H1 (cell line): ENCODE results near the gene SPTBN1. TPM values are rescaled to one million over a fixed set of nuclear protein-coding genes. Genes with fewer than 3 reads are reported as not detected.

Source experiments
- BACH1 ChIP-seq: IDR thresholded peaks from 2 replicates; pipeline ENCODE4 v1.6.1; 2012; ENCODE audit warnings: low read length, improper control_type of control experiment
- JUND ChIP-seq: IDR thresholded peaks from 2 replicates; pipeline ENCODE4 v1.6.1; 2011; ENCODE audit warnings: mild to moderate bottlenecking, improper control_type of control experiment, low read length
- RBBP5 ChIP-seq: IDR thresholded peaks from 2 replicates; pipeline ENCODE4 v1.7.1; 2012; ENCODE audit warnings: low read depth, mild to moderate bottlenecking, inconsistent platforms, low read length, moderate library complexity, borderline replicate concordance
- TAF1 ChIP-seq: IDR thresholded peaks from 2 replicates; pipeline ENCODE4 v1.6.1; 2011; ENCODE audit warnings: mild to moderate bottlenecking, low read depth, low read length
- TCF12 ChIP-seq: IDR thresholded peaks from 2 replicates; pipeline ENCODE4 v1.6.1; 2011; ENCODE audit warnings: low read depth, mild to moderate bottlenecking, low read length
- polyA plus RNA-seq, 7 experiments: library from polyadenylated mRNA; depleted of rRNA in 3 of 7; stranded (reverse) in 5 of 7; unstranded in 2 of 7; fragments of >200 nt in 5 of 7; fragments of 200-250 nt in 2 of 7; gene quantifications; 1 replicate in 5 of 7; 2 replicates in 1 of 7; 4 replicates in 1 of 7; pipeline versions ENCODE4 v1.2.1 to v1.2.3, GENCODE V29; 2011 to 2013; ENCODE audit warnings: missing spikeins in 2 of 7, mixed read lengths in 2 of 7
- total RNA-seq: library from RNA; stranded (reverse); fragmentation: NEBNext Ultra II Directional; extraction: Animal tissue kit (Norgen Biotek cat#: 25700); gene quantifications from 2 replicates; pipeline ENCODE4 v1.2.1, GENCODE V29; 2021
- TF ChIP-seq, protein P1 (sequence below): fragments of 300-600 bp; sonication (generic); IDR thresholded peaks from 2 replicates; pipeline ENCODE4 v1.7.1; 2012; ENCODE audit warnings: low read length, moderate library complexity, mild to moderate bottlenecking, inconsistent platforms; ENCODE audit not compliant: insufficient replicate concordance

SPTBN1 gene
- total and polyA plus RNA-seq, 2 of the 8 experiments (the other 6 are each of a cell fraction or from before 2014, with no cell fraction given): 31.8 to 180 TPM

DNA sequence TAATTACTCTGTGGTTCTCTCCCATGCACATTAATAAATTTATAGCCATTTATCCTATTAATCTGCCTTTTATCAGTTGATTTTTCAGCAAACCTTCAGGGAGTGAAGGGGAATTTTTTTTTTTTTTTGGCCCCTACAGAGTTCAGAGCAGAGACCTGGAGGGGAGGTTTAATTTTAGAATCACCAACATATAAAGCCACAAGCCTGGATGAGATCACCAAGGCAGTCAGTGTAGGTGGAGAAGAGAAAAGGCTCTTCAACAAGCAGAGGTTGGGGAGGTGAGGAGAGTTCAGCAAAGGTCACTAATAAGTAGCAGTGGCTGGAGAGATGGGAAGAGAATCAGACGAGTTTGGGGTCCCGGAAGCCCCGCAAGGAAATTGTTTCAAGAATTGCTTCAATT lies 48.4 kb upstream of the SPTBN1 start (continued):
- TF ChIP-seq, protein P1, sequence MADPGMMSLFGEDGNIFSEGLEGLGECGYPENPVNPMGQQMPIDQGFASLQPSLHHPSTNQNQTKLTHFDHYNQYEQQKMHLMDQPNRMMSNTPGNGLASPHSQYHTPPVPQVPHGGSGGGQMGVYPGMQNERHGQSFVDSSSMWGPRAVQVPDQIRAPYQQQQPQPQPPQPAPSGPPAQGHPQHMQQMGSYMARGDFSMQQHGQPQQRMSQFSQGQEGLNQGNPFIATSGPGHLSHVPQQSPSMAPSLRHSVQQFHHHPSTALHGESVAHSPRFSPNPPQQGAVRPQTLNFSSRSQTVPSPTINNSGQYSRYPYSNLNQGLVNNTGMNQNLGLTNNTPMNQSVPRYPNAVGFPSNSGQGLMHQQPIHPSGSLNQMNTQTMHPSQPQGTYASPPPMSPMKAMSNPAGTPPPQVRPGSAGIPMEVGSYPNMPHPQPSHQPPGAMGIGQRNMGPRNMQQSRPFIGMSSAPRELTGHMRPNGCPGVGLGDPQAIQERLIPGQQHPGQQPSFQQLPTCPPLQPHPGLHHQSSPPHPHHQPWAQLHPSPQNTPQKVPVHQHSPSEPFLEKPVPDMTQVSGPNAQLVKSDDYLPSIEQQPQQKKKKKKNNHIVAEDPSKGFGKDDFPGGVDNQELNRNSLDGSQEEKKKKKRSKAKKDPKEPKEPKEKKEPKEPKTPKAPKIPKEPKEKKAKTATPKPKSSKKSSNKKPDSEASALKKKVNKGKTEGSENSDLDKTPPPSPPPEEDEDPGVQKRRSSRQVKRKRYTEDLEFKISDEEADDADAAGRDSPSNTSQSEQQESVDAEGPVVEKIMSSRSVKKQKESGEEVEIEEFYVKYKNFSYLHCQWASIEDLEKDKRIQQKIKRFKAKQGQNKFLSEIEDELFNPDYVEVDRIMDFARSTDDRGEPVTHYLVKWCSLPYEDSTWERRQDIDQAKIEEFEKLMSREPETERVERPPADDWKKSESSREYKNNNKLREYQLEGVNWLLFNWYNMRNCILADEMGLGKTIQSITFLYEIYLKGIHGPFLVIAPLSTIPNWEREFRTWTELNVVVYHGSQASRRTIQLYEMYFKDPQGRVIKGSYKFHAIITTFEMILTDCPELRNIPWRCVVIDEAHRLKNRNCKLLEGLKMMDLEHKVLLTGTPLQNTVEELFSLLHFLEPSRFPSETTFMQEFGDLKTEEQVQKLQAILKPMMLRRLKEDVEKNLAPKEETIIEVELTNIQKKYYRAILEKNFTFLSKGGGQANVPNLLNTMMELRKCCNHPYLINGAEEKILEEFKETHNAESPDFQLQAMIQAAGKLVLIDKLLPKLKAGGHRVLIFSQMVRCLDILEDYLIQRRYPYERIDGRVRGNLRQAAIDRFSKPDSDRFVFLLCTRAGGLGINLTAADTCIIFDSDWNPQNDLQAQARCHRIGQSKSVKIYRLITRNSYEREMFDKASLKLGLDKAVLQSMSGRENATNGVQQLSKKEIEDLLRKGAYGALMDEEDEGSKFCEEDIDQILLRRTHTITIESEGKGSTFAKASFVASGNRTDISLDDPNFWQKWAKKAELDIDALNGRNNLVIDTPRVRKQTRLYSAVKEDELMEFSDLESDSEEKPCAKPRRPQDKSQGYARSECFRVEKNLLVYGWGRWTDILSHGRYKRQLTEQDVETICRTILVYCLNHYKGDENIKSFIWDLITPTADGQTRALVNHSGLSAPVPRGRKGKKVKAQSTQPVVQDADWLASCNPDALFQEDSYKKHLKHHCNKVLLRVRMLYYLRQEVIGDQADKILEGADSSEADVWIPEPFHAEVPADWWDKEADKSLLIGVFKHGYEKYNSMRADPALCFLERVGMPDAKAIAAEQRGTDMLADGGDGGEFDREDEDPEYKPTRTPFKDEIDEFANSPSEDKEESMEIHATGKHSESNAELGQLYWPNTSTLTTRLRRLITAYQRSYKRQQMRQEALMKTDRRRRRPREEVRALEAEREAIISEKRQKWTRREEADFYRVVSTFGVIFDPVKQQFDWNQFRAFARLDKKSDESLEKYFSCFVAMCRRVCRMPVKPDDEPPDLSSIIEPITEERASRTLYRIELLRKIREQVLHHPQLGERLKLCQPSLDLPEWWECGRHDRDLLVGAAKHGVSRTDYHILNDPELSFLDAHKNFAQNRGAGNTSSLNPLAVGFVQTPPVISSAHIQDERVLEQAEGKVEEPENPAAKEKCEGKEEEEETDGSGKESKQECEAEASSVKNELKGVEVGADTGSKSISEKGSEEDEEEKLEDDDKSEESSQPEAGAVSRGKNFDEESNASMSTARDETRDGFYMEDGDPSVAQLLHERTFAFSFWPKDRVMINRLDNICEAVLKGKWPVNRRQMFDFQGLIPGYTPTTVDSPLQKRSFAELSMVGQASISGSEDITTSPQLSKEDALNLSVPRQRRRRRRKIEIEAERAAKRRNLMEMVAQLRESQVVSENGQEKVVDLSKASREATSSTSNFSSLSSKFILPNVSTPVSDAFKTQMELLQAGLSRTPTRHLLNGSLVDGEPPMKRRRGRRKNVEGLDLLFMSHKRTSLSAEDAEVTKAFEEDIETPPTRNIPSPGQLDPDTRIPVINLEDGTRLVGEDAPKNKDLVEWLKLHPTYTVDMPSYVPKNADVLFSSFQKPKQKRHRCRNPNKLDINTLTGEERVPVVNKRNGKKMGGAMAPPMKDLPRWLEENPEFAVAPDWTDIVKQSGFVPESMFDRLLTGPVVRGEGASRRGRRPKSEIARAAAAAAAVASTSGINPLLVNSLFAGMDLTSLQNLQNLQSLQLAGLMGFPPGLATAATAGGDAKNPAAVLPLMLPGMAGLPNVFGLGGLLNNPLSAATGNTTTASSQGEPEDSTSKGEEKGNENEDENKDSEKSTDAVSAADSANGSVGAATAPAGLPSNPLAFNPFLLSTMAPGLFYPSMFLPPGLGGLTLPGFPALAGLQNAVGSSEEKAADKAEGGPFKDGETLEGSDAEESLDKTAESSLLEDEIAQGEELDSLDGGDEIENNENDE: no peak
- TF ChIP-seq JUND (no peak), RBBP5 (no peak), TCF12 (no peak), TAF1 (no peak), BACH1 (no peak)
